SK-N-DZ (cell line): ENCODE measurements around the gene KLB. TPM values are rescaled to one million over a fixed set of nuclear protein-coding genes. Genes with fewer than 3 reads are reported as not detected.
"Not testable (repeated sequence)": the region's sequence is repeated elsewhere in the genome, so short reads cannot be mapped to it uniquely, and the experiment has no call there.

Experiments
- DNase-seq: peaks from one replicate; pipeline ENCODE4 v3.0.0-alpha.2; 2015; ENCODE audit warnings: low spot score
- polyA plus RNA-seq, 2 experiments: library from polyadenylated mRNA; depleted of rRNA; stranded (reverse); fragments of >200 nt; gene quantifications; 2 replicates each; pipeline ENCODE4 v1.2.3, GENCODE V29; 2014

Gene KLB
- not detected in 2 replicates for polyA plus RNA-seq (2014; cell fraction: cytosol; rRNA removed)
- not detected in 2 replicates for polyA plus RNA-seq (2014; cell fraction: nucleus; rRNA removed)

GRCh38 chr4:39406763-39407583 lies at the start of gene KLB:
Gene KLB (plus strand): TSS chr4:39406930. CDS start chr4:39406950, 20 bp downstream.
- peak; percentile 5 for DNase-seq

DNA sequence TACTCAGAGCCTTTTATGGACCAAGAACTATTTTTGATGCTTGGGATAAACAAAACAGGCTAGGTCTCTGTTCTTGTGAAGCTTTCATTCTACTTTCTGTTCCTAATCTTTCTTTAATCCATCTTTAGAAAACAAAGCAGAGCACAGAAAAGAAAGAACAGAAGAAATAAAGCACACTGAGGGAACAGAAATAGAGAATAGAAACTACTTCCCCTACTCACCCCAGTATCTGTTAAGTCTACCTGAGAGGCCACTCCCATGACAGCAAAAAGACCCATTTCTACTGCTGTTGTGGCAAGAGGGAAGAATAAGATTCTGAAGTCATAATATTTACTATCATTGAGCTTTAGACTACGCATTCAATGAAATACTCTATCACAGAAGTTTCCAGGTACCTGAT lies 49.7 kb upstream of the KLB start:
- no peak for DNase-seq

GRCh38 chr4:39360611-39361010 lies 46.1 kb upstream of the KLB start:
- DNase-seq = not testable (repeated sequence)

GRCh38 chr4:39362827-39363226 lies 43.9 kb upstream of the KLB start:
- no peak for DNase-seq

DNA sequence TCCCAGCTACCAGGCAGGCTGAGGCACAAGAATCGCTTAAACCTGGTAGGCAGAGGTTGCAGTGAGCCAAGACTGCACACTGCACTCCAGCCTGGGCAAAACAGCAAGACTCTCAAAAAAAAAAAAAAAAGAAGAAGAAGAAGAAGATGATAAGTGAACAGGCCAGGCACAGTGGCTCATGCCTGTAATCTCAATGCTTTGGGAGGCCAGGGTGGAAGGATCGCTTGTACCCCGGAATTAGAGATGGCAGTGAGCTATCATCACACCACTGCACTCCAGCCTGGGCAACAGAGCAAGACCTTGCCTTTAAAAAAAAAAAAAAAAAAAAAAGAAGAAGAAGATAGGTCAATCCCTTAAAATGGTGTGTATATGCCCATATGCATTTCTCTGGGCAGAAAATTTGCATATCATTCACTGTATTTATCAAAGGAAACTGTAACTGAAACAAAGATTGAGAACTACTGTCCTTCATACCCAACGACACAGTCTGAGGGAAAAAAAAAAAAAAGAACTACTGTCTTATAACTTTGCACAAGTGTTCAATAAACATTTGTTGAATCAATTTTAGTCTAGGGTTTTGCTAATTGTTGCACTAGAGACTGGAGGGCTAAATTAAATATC lies 42.8 kb upstream of the KLB start:
- no peak for DNase-seq

- no peak for DNase-seq
Observed at GRCh38 chr4:39365360-39365759, 41.4 kb upstream of the KLB start.

DNA sequence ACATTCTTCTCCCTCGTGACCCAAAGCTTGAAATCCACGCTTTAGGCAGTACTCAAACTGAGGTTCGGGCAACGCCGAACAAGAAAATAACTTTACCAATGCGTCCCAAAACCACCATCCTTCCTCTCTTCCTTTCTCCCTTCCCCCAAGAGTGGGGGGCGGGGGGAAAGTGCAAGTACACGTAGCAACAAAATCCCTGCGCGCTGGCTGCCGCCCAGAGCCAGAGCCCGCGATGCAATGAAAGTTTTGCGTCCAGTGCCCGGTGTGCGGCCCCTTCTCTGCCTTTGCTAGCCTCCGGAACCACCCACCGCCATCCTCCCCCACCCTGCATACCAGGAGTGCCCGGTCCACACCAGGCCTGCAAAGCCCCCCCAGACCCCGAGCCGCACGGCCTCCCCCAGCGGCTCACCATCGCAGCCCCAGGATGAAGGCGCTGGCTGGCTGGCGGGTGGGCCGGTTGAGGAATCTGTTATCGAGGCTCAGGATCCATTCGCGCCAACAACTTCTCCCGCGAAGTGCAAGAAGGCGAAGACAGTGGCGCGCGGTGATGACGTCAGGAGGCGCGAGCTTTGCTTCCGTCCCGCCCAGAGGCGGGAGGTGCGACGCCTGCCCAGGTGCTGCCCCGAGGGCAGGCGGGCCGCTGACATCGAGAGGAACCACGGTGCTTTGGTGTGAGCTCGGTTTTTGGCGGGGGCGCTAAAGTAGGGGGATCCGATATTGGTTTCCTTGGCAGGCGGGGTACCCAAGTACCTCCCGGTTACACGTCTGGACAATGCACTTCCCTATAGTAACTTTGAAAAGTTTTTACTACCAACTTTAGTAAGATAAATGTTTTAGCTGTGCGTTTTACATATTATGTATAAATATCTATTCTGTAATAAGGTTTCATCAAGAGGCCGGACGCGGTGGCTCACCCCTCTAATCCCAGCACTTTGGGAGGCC lies 40.6 kb upstream of the KLB start, which contains the start of gene RFC1:
RFC1 (minus strand) TSS at position 533 of the 942 bp plus-strand sequence; CDS start at position 412, 121 bp downstream.
- DNase-seq = peak; percentile 86

DNA sequence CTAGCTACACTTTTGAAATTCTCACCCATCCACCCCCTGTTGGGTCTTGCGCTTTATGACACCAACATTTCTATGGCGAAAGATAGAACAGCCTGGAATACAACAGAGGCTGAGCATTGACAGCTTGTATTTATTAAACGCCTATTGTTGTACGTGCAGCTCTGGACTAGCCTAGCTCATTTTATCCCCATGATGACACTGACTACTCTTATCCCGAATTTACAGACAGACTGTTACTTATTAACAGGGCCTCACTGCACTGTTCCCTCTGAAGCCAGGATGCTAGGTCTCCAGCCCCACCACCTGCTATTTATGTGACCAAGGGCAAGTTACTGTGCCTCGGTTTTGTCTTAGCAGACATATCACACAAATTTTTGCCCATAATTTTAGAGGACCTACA lies 39.6 kb upstream of the KLB start:
- no peak for DNase-seq

DNA sequence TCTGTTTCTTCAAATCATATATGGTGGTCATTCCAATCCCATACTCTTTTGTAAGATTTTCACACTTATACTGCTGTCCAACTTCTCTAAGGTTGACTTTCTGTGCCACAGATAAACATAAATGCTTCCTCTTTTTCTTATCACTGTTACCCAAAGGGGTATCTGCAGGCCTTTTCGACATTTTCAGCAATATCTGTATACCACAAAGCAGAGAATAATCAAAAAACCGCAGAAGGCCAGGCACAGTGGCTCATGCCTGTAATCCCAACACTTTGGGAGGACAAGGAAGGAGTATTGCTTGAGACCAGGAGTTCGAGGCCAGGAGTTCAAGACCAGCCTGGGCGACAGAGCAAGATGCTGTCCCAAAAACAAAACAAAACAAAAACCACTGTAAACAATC lies 37.4 kb upstream of the KLB start:
- no peak for DNase-seq

- not testable (repeated sequence) for DNase-seq
Observed at GRCh38 chr4:39371209-39371608, 35.5 kb upstream of the KLB start.

DNA sequence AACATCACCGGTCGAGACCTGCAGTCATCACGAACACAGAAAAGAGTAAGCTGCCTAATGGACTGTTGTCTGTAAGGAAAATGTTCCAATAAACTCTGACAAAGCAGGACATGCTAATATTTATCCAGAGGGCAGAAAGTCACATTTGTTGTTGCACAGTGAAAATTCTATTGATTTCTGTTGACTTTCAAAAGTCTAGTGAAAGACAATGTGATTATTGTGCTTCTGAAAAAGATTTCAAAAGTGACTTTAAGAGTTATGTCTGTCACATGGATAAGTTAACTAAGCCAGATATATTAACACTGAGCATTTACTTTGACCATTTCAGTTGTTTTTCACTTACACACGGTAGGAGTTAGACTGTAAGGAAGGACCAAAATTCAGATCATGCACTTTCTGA lies 31.3 kb upstream of the KLB start:
- DNase-seq = no peak

GRCh38 chr4:39383690-39384089 lies 23.0 kb upstream of the KLB start:
- no peak for DNase-seq

- DNase-seq = no peak
Observed at GRCh38 chr4:39384563-39384962, 22.2 kb upstream of the KLB start.

GRCh38 chr4:39390603-39391002 lies 16.1 kb upstream of the KLB start:
- no peak for DNase-seq

DNA sequence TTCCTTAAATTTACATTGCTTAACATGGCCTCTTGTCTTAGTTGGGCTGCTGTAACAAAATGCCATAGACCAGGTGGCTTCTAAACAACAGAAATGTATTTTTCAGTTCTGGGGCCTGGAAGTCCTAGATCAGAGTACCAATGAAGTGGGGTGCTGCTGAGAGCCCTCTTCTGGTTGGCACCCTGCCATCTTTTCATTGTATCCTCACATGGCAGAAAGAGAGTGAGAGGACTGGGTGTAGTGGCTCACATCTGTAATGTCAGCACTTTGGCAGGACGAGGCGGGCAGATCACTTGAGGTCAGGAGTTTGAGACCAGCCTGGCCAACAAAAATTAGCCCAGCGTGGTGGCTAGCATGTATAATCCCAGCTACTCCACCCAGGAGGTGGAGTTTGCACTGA lies 12.0 kb upstream of the KLB start:
- no peak for DNase-seq

GRCh38 chr4:39401640-39402039 lies 5.1 kb upstream of the KLB start:
- not testable (repeated sequence) for DNase-seq

- no peak for DNase-seq
Observed at GRCh38 chr4:39407584-39407885, 805 bp downstream of the KLB start.

DNA sequence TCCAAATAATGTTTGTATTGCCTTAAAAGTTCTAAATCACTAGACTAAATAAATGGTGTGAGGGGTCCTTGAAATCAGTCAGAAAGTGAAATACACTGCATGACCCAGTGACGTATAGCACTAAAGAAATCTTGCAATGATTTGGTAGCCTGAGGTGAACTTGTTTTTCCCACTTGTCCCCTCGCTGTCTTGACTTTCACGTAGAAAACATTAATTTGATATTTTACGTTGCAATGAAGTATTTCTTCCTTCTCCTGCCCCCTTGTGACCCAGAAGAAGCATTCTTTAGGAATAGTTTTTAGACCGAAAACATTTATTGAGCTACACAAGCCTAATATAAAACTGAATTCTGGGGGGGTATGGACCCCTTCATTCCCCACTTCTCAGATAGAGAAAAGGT lies 3.7 kb downstream of the KLB start:
- no peak for DNase-seq

- not testable (repeated sequence) for DNase-seq
Observed at GRCh38 chr4:39411561-39411960, 4.8 kb downstream of the KLB start.

DNA sequence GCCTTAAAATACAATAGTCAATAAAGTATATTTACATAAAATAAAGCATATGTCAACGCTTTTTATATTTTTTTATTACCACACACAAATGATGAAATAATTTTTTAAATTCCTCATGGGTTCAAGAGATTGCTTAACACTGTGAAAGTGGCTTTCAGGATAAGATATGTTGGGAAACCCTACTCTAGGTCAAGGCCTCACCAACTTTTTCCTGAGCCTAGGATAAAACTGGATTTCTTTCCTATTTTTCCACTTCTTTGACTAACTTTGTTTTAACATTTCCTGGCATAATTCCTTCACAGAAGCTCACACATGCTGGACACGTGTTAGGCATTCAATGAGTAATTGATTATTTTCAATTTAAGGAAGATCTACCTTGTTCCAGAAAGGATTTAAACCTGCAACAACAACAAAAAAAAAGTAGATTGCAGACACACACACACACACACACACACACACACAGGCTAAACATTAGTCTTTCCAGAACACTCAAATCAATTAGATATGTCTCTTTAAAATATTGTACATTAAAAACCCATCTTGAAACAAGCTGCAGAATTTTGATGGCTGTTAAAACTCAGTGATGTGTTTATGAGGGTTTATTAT lies 9.1 kb downstream of the KLB start:
- DNase-seq = no peak

GRCh38 chr4:39422247-39422646 lies 15.5 kb downstream of the KLB start:
- no peak for DNase-seq

DNA sequence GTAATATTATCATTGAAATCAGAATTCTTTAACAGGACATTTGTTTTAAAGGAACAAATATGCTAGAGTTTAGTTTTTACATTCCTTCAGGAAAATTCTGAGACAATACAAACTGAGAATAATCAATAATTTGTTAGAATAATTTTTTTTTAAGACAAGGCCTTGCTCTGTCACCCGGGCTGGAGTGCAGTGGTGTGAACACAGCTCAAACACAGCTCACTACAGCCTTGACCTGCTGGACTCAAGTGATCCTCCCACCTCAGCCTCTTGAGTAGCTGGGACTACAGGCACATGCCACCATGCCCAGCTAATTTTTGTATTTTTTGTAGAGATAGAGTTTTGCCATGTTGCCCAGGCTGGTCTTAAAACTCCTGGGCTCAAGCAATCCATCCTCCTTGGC lies 18.6 kb downstream of the KLB start:
- not testable (repeated sequence) for DNase-seq
